ENCODE measurements around the gene PTPRK.

PTPRK gene

GRCh38 chr6:128206610-128207426 lies 313.6 kb downstream of the PTPRK start:
- no peak overlapping the region for H3K27ac ChIP-seq (ENCODE audit: low read length)
- H3K9me3 ChIP-seq (ENCODE audit: control insufficient read depth, insufficient read depth, low read length): no peaks in the 10 kb centered on the region
- DNase-seq (ENCODE audit: low read depth, low spot score): no peak
- H3K4me1 ChIP-seq (ENCODE audit: control insufficient read depth, insufficient read depth, low read length): peaks cover 3% of the 10 kb centered on the region; the same call in 1 of the 2 replicates
- H3K4me3 ChIP-seq (ENCODE audit: low read length): no peak overlapping the region
- H3K27me3 ChIP-seq (ENCODE audit: control insufficient read depth, insufficient read depth, low read length): no peaks in the 10 kb centered on the region
- no peaks in the 10 kb centered on the region for H3K36me3 ChIP-seq (ENCODE audit: control insufficient read depth, insufficient read depth, low read length)
- no CpG with 5 or more reads among the region's 2 CpGs for WGBS (ENCODE audit: insufficient coverage, insufficient read length)

GRCh38 chr6:128204616-128205015 lies 315.8 kb downstream of the PTPRK start:
- H3K9me3 ChIP-seq (ENCODE audit: control insufficient read depth, insufficient read depth, low read length): no peaks in the 10 kb centered on the region
- no peak overlapping the region for H3K27ac ChIP-seq (ENCODE audit: low read length)
- DNase-seq (ENCODE audit: low read depth, low spot score): no peak
- peaks cover 3% of the 10 kb centered on the region; the same call in 1 of the 2 replicates for H3K4me1 ChIP-seq (ENCODE audit: control insufficient read depth, insufficient read depth, low read length)
- no peaks in the 10 kb centered on the region for H3K27me3 ChIP-seq (ENCODE audit: control insufficient read depth, insufficient read depth, low read length)
- no CpG with 5 or more reads among the region's 3 CpGs for WGBS (ENCODE audit: insufficient coverage, insufficient read length)
- no peak overlapping the region for H3K4me3 ChIP-seq (ENCODE audit: low read length)
- no peaks in the 10 kb centered on the region for H3K36me3 ChIP-seq (ENCODE audit: control insufficient read depth, insufficient read depth, low read length)

- no peaks in the 10 kb centered on the region for H3K27me3 ChIP-seq (ENCODE audit: control insufficient read depth, insufficient read depth, low read length)
- H3K4me3 ChIP-seq (ENCODE audit: low read length): no peak overlapping the region
- H3K27ac ChIP-seq (ENCODE audit: low read length): no peak overlapping the region
- no peak for DNase-seq (ENCODE audit: low read depth, low spot score)
- no CpG with 5 or more reads among the region's 12 CpGs for WGBS (ENCODE audit: insufficient coverage, insufficient read length)
- H3K36me3 ChIP-seq (ENCODE audit: control insufficient read depth, insufficient read depth, low read length): no peaks in the 10 kb centered on the region
- H3K4me1 ChIP-seq (ENCODE audit: control insufficient read depth, insufficient read depth, low read length): peaks cover 3% of the 10 kb centered on the region; the same call in 1 of the 2 replicates
- H3K9me3 ChIP-seq (ENCODE audit: control insufficient read depth, insufficient read depth, low read length): no peaks in the 10 kb centered on the region
Measured at GRCh38 chr6:128202169-128202765, 318.1 kb downstream of the PTPRK start.

- no peak for DNase-seq (ENCODE audit: low read depth, low spot score)
- no peaks in the 10 kb centered on the region for H3K9me3 ChIP-seq (ENCODE audit: control insufficient read depth, insufficient read depth, low read length)
- peaks cover 3% of the 10 kb centered on the region; the same call in 1 of the 2 replicates for H3K4me1 ChIP-seq (ENCODE audit: control insufficient read depth, insufficient read depth, low read length)
Measured at GRCh38 chr6:128200789-128201188, 319.6 kb downstream of the PTPRK start.

GRCh38 chr6:128199461-128199860 lies 320.9 kb downstream of the PTPRK start:
- Histone ChIP-seq H3K9me3 (ENCODE audit: control insufficient read depth, insufficient read depth, low read length) (no peaks in the 10 kb centered on the region), H3K36me3 (ENCODE audit: control insufficient read depth, insufficient read depth, low read length) (no peaks in the 10 kb centered on the region), H3K4me3 (ENCODE audit: low read length) (no peak overlapping the region), H3K4me1 (ENCODE audit: control insufficient read depth, insufficient read depth, low read length) (peaks cover 3% of the 10 kb centered on the region; the same call in 1 of the 2 replicates), H3K27ac (ENCODE audit: low read length) (no peak overlapping the region), H3K27me3 (ENCODE audit: control insufficient read depth, insufficient read depth, low read length) (no peaks in the 10 kb centered on the region)
- no peak for DNase-seq (ENCODE audit: low read depth, low spot score)
- WGBS (ENCODE audit: insufficient coverage, insufficient read length): no CpG with 5 or more reads among the region's 2 CpGs

More at GRCh38 chr6:128200789-128201188, 319.6 kb downstream of the PTPRK start:
- no peak overlapping the region for H3K27ac ChIP-seq (ENCODE audit: low read length)
- H3K27me3 ChIP-seq (ENCODE audit: control insufficient read depth, insufficient read depth, low read length): no peaks in the 10 kb centered on the region
- H3K36me3 ChIP-seq (ENCODE audit: control insufficient read depth, insufficient read depth, low read length): no peaks in the 10 kb centered on the region
- H3K4me3 ChIP-seq (ENCODE audit: low read length): no peak overlapping the region

GRCh38 chr6:128192972-128193371 lies 327.4 kb downstream of the PTPRK start:
- DNase-seq (ENCODE audit: low read depth, low spot score): no peak
- no peaks in the 10 kb centered on the region for H3K27me3 ChIP-seq (ENCODE audit: control insufficient read depth, insufficient read depth, low read length)
- H3K27ac ChIP-seq (ENCODE audit: low read length): no peak overlapping the region
- WGBS (ENCODE audit: insufficient coverage, insufficient read length): no CpG with 5 or more reads among the region's 3 CpGs
- H3K36me3 ChIP-seq (ENCODE audit: control insufficient read depth, insufficient read depth, low read length): no peaks in the 10 kb centered on the region
- H3K9me3 ChIP-seq (ENCODE audit: control insufficient read depth, insufficient read depth, low read length): no peaks in the 10 kb centered on the region
- no peaks in the 10 kb centered on the region for H3K4me1 ChIP-seq (ENCODE audit: control insufficient read depth, insufficient read depth, low read length)
- no peak overlapping the region for H3K4me3 ChIP-seq (ENCODE audit: low read length)

- Histone ChIP-seq H3K9me3 (ENCODE audit: control insufficient read depth, insufficient read depth, low read length) (no peaks in the 10 kb centered on the region), H3K36me3 (ENCODE audit: control insufficient read depth, insufficient read depth, low read length) (no peaks in the 10 kb centered on the region), H3K4me3 (ENCODE audit: low read length) (no peak overlapping the region), H3K27ac (ENCODE audit: low read length) (no peak overlapping the region), H3K27me3 (ENCODE audit: control insufficient read depth, insufficient read depth, low read length) (no peaks in the 10 kb centered on the region), H3K4me1 (ENCODE audit: control insufficient read depth, insufficient read depth, low read length) (no peaks in the 10 kb centered on the region)
- no peak for DNase-seq (ENCODE audit: low read depth, low spot score)
- no CpG with 5 or more reads among the region's 2 CpGs for WGBS (ENCODE audit: insufficient coverage, insufficient read length)
Measured at GRCh38 chr6:128188678-128189077, 331.7 kb downstream of the PTPRK start.

- H3K9me3 ChIP-seq (ENCODE audit: control insufficient read depth, insufficient read depth, low read length): no peaks in the 10 kb centered on the region
- DNase-seq (ENCODE audit: low read depth, low spot score): no peak
- no CpG with 5 or more reads among the region's 3 CpGs for WGBS (ENCODE audit: insufficient coverage, insufficient read length)
- no peaks in the 10 kb centered on the region for H3K27me3 ChIP-seq (ENCODE audit: control insufficient read depth, insufficient read depth, low read length)
- H3K36me3 ChIP-seq (ENCODE audit: control insufficient read depth, insufficient read depth, low read length): no peaks in the 10 kb centered on the region
- H3K4me3 ChIP-seq (ENCODE audit: low read length): no peak overlapping the region
- H3K27ac ChIP-seq (ENCODE audit: low read length): no peak overlapping the region
- no peaks in the 10 kb centered on the region for H3K4me1 ChIP-seq (ENCODE audit: control insufficient read depth, insufficient read depth, low read length)
Measured at GRCh38 chr6:128186729-128187128, 333.7 kb downstream of the PTPRK start.

GRCh38 chr6:128179876-128180438 lies 340.4 kb downstream of the PTPRK start:
- Histone ChIP-seq H3K9me3 (ENCODE audit: control insufficient read depth, insufficient read depth, low read length) (no peaks in the 10 kb centered on the region), H3K27me3 (ENCODE audit: control insufficient read depth, insufficient read depth, low read length) (no peaks in the 10 kb centered on the region), H3K4me1 (ENCODE audit: control insufficient read depth, insufficient read depth, low read length) (no peaks in the 10 kb centered on the region), H3K27ac (ENCODE audit: low read length) (no peak overlapping the region), H3K36me3 (ENCODE audit: control insufficient read depth, insufficient read depth, low read length) (no peaks in the 10 kb centered on the region), H3K4me3 (ENCODE audit: low read length) (no peak overlapping the region)
- no peak for DNase-seq (ENCODE audit: low read depth, low spot score)

GRCh38 chr6:128174724-128175123 lies 345.7 kb downstream of the PTPRK start:
- Histone ChIP-seq H3K9me3 (ENCODE audit: control insufficient read depth, insufficient read depth, low read length) (no peaks in the 10 kb centered on the region), H3K27me3 (ENCODE audit: control insufficient read depth, insufficient read depth, low read length) (no peaks in the 10 kb centered on the region), H3K4me1 (ENCODE audit: control insufficient read depth, insufficient read depth, low read length) (no peaks in the 10 kb centered on the region), H3K27ac (ENCODE audit: low read length) (no peak overlapping the region), H3K4me3 (ENCODE audit: low read length) (no peak overlapping the region), H3K36me3 (ENCODE audit: control insufficient read depth, insufficient read depth, low read length) (no peaks in the 10 kb centered on the region)
- DNase-seq (ENCODE audit: low read depth, low spot score): no peak
